OCI-LY7 (cell line): Measurements from ENCODE around the gene NACAD. TPM values are rescaled to one million over a fixed set of nuclear protein-coding genes. Genes with fewer than 3 reads are reported as not detected.

ENCODE experiments used
- BruUV-seq: library from RNA; stranded (reverse); fragments of 400-500 nt; replicated peaks from 2 replicates; lab custom pipeline; 2021; lab: Mats Ljungman, UMichigan
- CTCF ChIA-PET: fragments of 300-600 bp; sonication (Branson Sonifier 250); formaldehyde crosslinking; loops from one replicate; lab custom pipeline; 2022; ENCODE audit warnings: antibody characterized with exemption; ENCODE audit not compliant: unreplicated experiment; lab: Charles Lee
- POLR2A ChIA-PET: fragments of 300-600 bp; sonication (Branson Sonifier 250); formaldehyde crosslinking; loops from one replicate; lab custom pipeline; 2022; ENCODE audit warnings: antibody characterized with exemption; lab: Charles Lee
- DNase-seq: peaks from one replicate; pipeline ENCODE4 v3.0.0-alpha.2; 2015; ENCODE audit warnings: low spot score
- H2AFZ ChIP-seq: fragments of 200-600 bp; sonication (generic), shearing (Covaris generic); 2 replicates; pipeline ENCODE4 v1.6.1; 2014; ENCODE audit warnings: mild to moderate bottlenecking, antibody characterized with exemption, low read length, moderate library complexity
- H3K27ac ChIP-seq: fragments of 200-600 bp; sonication (generic); 2 replicates; pipeline ENCODE4 v1.5.1; 2014; ENCODE audit warnings: mixed run types, low read depth, mild to moderate bottlenecking, moderate library complexity, low read length, inconsistent platforms; ENCODE audit not compliant: poor library complexity, severe bottlenecking
- H3K36me3 ChIP-seq: fragments of 200-600 bp; sonication (generic); 2 replicates; pipeline ENCODE4 v1.6.1; 2014; ENCODE audit warnings: mild to moderate bottlenecking, antibody characterized with exemption, low read length, moderate library complexity, mixed read lengths; ENCODE audit not compliant: insufficient read depth
- H3K4me1 ChIP-seq: fragments of 200-600 bp; sonication (generic); 2 replicates; pipeline ENCODE4 v1.5.1; 2014; ENCODE audit warnings: mild to moderate bottlenecking, low read length; ENCODE audit not compliant: insufficient read depth, poor library complexity, severe bottlenecking
- H3K4me2 ChIP-seq: fragments of 200-600 bp; sonication (generic); 2 replicates; pipeline ENCODE4 v1.6.1; 2014; ENCODE audit warnings: mild to moderate bottlenecking, low read length
- H3K4me3 ChIP-seq: fragments of 200-600 bp; sonication (generic); 2 replicates; pipeline ENCODE4 v1.5.1; 2014; ENCODE audit warnings: mild to moderate bottlenecking, low read depth, low read length; ENCODE audit not compliant: poor library complexity, severe bottlenecking
- H3K79me2 ChIP-seq: fragments of 200-600 bp; sonication (generic); 2 replicates; pipeline ENCODE4 v1.6.1; 2016; ENCODE audit warnings: low read depth, mild to moderate bottlenecking, low read length, moderate library complexity, mixed read lengths; ENCODE audit not compliant: insufficient read depth
- H3K9me2 ChIP-seq: fragments of 200-600 bp; sonication (generic); 2 replicates; pipeline ENCODE4 v1.6.1; 2016; ENCODE audit warnings: mild to moderate bottlenecking, low read length, mixed read lengths; ENCODE audit not compliant: insufficient read depth
- H3K9me3 ChIP-seq: fragments of 200-600 bp; sonication (generic); 2 replicates; pipeline ENCODE4 v1.6.1; 2014; ENCODE audit warnings: mild to moderate bottlenecking, mixed run types, low read length, mixed read lengths
- H4K20me1 ChIP-seq: fragments of 200-600 bp; sonication (generic); 2 replicates; pipeline ENCODE4 v1.6.1; 2014; ENCODE audit warnings: mild to moderate bottlenecking, antibody characterized with exemption, low read length, moderate library complexity, mixed read lengths; ENCODE audit not compliant: insufficient read depth
- CTCF ChIP-seq: fragments of 200-600 bp; sonication (generic); conservative IDR thresholded peaks from 2 replicates; pipeline ENCODE4 v1.5.1; 2014; ENCODE audit warnings: mild to moderate bottlenecking, antibody characterized with exemption, low read length, moderate library complexity, mixed read lengths
- EZH2phosphoT487 ChIP-seq: fragments of 200-600 bp; sonication (generic); IDR thresholded peaks from 2 replicates; pipeline ENCODE4 v1.6.1; 2018; ENCODE audit warnings: low read depth, borderline replicate concordance, mild to moderate bottlenecking, mixed run types, antibody characterized with exemption, low read length, moderate library complexity, mixed read lengths
- intact Hi-C: fragments of 100-400 bp; cut with micrococcal nuclease; formaldehyde crosslinking; loops from one replicate; pipeline ENCODE4 v1.10.0; 2022; ENCODE audit not compliant: unreplicated experiment
- total RNA-seq, 2 experiments: library from RNA; depleted of rRNA in 1 of 2; stranded (reverse); fragments of >200 nt in 1 of 2; shearing (Covaris generic) in 1 of 2; gene quantifications; 2 replicates each; pipeline ENCODE4 v1.2.3, GENCODE V29; 2014 to 2022

The NACAD gene
- total RNA-seq, 2 experiments from 2014 or later = not detected

GRCh38 chr7:45130910-45131309 is 42.1 kb upstream of the NACAD start:
- Histone ChIP-seq H3K79me2 (no peaks in the 10 kb centered on the region), H3K4me3 (no peak overlapping the region), H3K4me1 (peaks cover 3% of the 10 kb centered on the region), H3K9me2 (no peaks in the 10 kb centered on the region), H3K27ac (no peak overlapping the region), H3K9me3 (no peaks in the 10 kb centered on the region), H3K36me3 (no peaks in the 10 kb centered on the region), H4K20me1 (no peaks in the 10 kb centered on the region), H3K4me2 (no peak overlapping the region), H2AFZ (no peak overlapping the region)
- no TSS peak for BruUV-seq
- ChIA-PET POLR2A (no interaction called here), CTCF (interaction anchor here (0.6 kb wide), 3 partner anchors 26 to 436 kb away, joined by 3 to 4 read pairs (median 3); no protein-coding TSS in a partner anchor)
- no peak for DNase-seq
- TF ChIP-seq CTCF (no peak), EZH2phosphoT487 (no peak)
- intact Hi-C loops = loop anchor here (10.0 kb wide), 1 partner anchor 276 kb away; no protein-coding TSS in a partner anchor

- H3K4me2 ChIP-seq = no peak overlapping the region
- no peak overlapping the region for H2AFZ ChIP-seq
- BruUV-seq = no TSS peak
- no peaks in the 10 kb centered on the region for H3K4me1 ChIP-seq
- no peak for DNase-seq
- ChIA-PET POLR2A (no interaction called here), CTCF (no interaction called here)
- no peaks in the 10 kb centered on the region for H3K9me3 ChIP-seq
- no peaks in the 10 kb centered on the region for H4K20me1 ChIP-seq
- intact Hi-C loops = loop anchor here (10.0 kb wide), 1 partner anchor 275 kb away; no protein-coding TSS in a partner anchor
- H3K27ac ChIP-seq = no peak overlapping the region
- no peaks in the 10 kb centered on the region for H3K9me2 ChIP-seq
- no peak for TF ChIP-seq EZH2phosphoT487
- TF ChIP-seq CTCF = no peak
- no peaks in the 10 kb centered on the region for H3K36me3 ChIP-seq
- H3K4me3 ChIP-seq = no peak overlapping the region
- H3K79me2 ChIP-seq = no peaks in the 10 kb centered on the region
These were observed 41.1 kb upstream of the NACAD start for GRCh38 chr7:45129906-45130305.

GRCh38 chr7:45129181-45129800 is 40.5 kb upstream of the NACAD start:
- TF ChIP-seq CTCF (no peak), EZH2phosphoT487 (no peak)

More at GRCh38 chr7:45129181-45129800, 40.5 kb upstream of the NACAD start:
- Histone ChIP-seq H4K20me1 (no peaks in the 10 kb centered on the region), H2AFZ (no peak overlapping the region), H3K79me2 (no peaks in the 10 kb centered on the region), H3K4me3 (no peak overlapping the region), H3K4me2 (no peak overlapping the region), H3K4me1 (no peaks in the 10 kb centered on the region), H3K36me3 (no peaks in the 10 kb centered on the region), H3K9me2 (no peaks in the 10 kb centered on the region), H3K27ac (no peak overlapping the region), H3K9me3 (no peaks in the 10 kb centered on the region)
- ChIA-PET POLR2A (no interaction called here), CTCF (no interaction called here)
- no TSS peak for BruUV-seq
- intact Hi-C loops = no loop called here
- DNase-seq = no peak
